ENCODE results near the gene EPHA2. TPM values are rescaled to one million over a fixed set of nuclear protein-coding genes. Genes with fewer than 3 reads are reported as not detected.
A peak's percentile ranks its signal among the peaks of the same experiment; 100 is the strongest.

Gene EPHA2
- total RNA-seq, 1 experiment from 2014 or later = 130 TPM

GRCh38 chr1:16112596-16113555 lies 43.0 kb downstream of the EPHA2 start:
- no TSS peak for BruUV-seq (replicated peaks)
- no peak for TF ChIP-seq CTCF (IDR thresholded peaks at IDR 0.05; ENCODE audit: unreplicated experiment)
- intact Hi-C loops (cut with micrococcal nuclease; ENCODE audit: unreplicated experiment) = no loop called here
- Mint-ChIP-seq H3K9me3 (ENCODE audit: low read depth, unreplicated experiment) (peaks cover 2% of the 10 kb centered on the region), H3K27me3 (ENCODE audit: unreplicated experiment) (peaks cover 18% of the 10 kb centered on the region), H3K4me3 (ENCODE audit: low read depth, unreplicated experiment) (no peak overlapping the region), H3K36me3 (ENCODE audit: insufficient read depth, unreplicated experiment) (peaks cover 20% of the 10 kb centered on the region), H3K4me1 (ENCODE audit: low read depth, unreplicated experiment) (peaks cover 9% of the 10 kb centered on the region), H3K27ac (ENCODE audit: unreplicated experiment) (no peak overlapping the region)
- DNase-seq = peak; percentile 34
- CTCF ChIA-PET = interaction anchor here (0.6 kb wide), 1 partner anchor 640 kb away, joined by 3 read pairs; no protein-coding TSS in a partner anchor

GRCh38 chr1:16111771-16112595 lies 43.9 kb downstream of the EPHA2 start:
- Mint-ChIP-seq H3K4me1 (ENCODE audit: low read depth, unreplicated experiment) (peaks cover 9% of the 10 kb centered on the region), H3K27ac (ENCODE audit: unreplicated experiment) (peak overlapping the region; percentile 19), H3K27me3 (ENCODE audit: unreplicated experiment) (peaks cover 18% of the 10 kb centered on the region), H3K9me3 (ENCODE audit: low read depth, unreplicated experiment) (peaks cover 2% of the 10 kb centered on the region), H3K36me3 (ENCODE audit: insufficient read depth, unreplicated experiment) (peaks cover 14% of the 10 kb centered on the region), H3K4me3 (ENCODE audit: low read depth, unreplicated experiment) (no peak overlapping the region)
- TF ChIP-seq CTCF (IDR thresholded peaks at IDR 0.05; ENCODE audit: unreplicated experiment) = no peak
- DNase-seq = no peak
- CTCF ChIA-PET = interaction anchor here (0.6 kb wide), 1 partner anchor 640 kb away, joined by 3 read pairs; no protein-coding TSS in a partner anchor
- intact Hi-C loops (cut with micrococcal nuclease; ENCODE audit: unreplicated experiment) = no loop called here
- BruUV-seq (replicated peaks) = no TSS peak

- intact Hi-C loops (cut with micrococcal nuclease; ENCODE audit: unreplicated experiment) = no loop called here
- peaks cover 29% of the 10 kb centered on the region for H3K27me3 Mint-ChIP-seq (ENCODE audit: unreplicated experiment)
- BruUV-seq (replicated peaks) = no TSS peak
- peaks cover 14% of the 10 kb centered on the region for H3K36me3 Mint-ChIP-seq (ENCODE audit: insufficient read depth, unreplicated experiment)
- no peak overlapping the region for H3K27ac Mint-ChIP-seq (ENCODE audit: unreplicated experiment)
- no peak for DNase-seq
- CTCF ChIA-PET = no interaction called here
- no peak for TF ChIP-seq CTCF (IDR thresholded peaks at IDR 0.05; ENCODE audit: unreplicated experiment)
- peaks cover 9% of the 10 kb centered on the region for H3K4me1 Mint-ChIP-seq (ENCODE audit: low read depth, unreplicated experiment)
- H3K4me3 Mint-ChIP-seq (ENCODE audit: low read depth, unreplicated experiment) = no peak overlapping the region
- peaks cover 2% of the 10 kb centered on the region for H3K9me3 Mint-ChIP-seq (ENCODE audit: low read depth, unreplicated experiment)
Observed at GRCh38 chr1:16110884-16111283, 45.0 kb downstream of the EPHA2 start.

GRCh38 chr1:16110456-16110855 lies 45.4 kb downstream of the EPHA2 start:
- BruUV-seq (replicated peaks) = no TSS peak
- Mint-ChIP-seq H3K9me3 (ENCODE audit: low read depth, unreplicated experiment) (peaks cover 2% of the 10 kb centered on the region), H3K27ac (ENCODE audit: unreplicated experiment) (no peak overlapping the region), H3K27me3 (ENCODE audit: unreplicated experiment) (peaks cover 32% of the 10 kb centered on the region), H3K4me3 (ENCODE audit: low read depth, unreplicated experiment) (no peak overlapping the region), H3K36me3 (ENCODE audit: insufficient read depth, unreplicated experiment) (peaks cover 14% of the 10 kb centered on the region), H3K4me1 (ENCODE audit: low read depth, unreplicated experiment) (peaks cover 9% of the 10 kb centered on the region)
- intact Hi-C loops (cut with micrococcal nuclease; ENCODE audit: unreplicated experiment) = no loop called here
- no peak for TF ChIP-seq CTCF (IDR thresholded peaks at IDR 0.05; ENCODE audit: unreplicated experiment)
- no peak for DNase-seq
- CTCF ChIA-PET = no interaction called here
